Measurements from ENCODE around the gene ACTN1. TPM values are rescaled to one million over a fixed set of nuclear protein-coding genes. Genes with fewer than 3 reads are reported as not detected.
A peak's percentile ranks its signal among the peaks of the same experiment; 100 is the strongest.

The ACTN1 gene
- polyA plus RNA-seq, 3 donors: 41.4 to 75.0 (median 69.4) TPM

DNA sequence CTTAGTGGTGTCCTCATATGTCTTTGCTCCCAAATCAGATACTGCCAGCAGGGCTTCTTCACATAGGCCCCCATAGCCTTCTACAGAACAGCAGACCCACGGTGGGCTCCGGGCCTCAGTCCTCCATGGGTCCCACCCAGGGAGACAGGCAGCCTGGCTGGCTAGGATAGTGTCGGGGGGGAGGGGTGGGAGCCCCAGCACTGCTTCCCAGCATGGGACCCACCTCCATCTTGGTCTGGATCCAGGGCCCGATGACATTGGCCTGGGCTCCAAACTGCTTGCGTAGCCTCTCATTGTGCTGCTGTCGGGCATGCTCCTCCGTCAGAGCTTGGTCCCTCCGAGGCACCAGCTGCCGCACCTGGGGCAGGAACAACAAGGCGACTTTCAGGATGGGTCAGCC lies 96.9 kb downstream of the ACTN1 start:
- peaks cover 0 to 3% (median 0%) of the 10 kb centered on the region in 3 donors for H3K27me3 Mint-ChIP-seq (ENCODE audit: low read depth in 3 of 3)
- TF ChIP-seq, protein P1, sequence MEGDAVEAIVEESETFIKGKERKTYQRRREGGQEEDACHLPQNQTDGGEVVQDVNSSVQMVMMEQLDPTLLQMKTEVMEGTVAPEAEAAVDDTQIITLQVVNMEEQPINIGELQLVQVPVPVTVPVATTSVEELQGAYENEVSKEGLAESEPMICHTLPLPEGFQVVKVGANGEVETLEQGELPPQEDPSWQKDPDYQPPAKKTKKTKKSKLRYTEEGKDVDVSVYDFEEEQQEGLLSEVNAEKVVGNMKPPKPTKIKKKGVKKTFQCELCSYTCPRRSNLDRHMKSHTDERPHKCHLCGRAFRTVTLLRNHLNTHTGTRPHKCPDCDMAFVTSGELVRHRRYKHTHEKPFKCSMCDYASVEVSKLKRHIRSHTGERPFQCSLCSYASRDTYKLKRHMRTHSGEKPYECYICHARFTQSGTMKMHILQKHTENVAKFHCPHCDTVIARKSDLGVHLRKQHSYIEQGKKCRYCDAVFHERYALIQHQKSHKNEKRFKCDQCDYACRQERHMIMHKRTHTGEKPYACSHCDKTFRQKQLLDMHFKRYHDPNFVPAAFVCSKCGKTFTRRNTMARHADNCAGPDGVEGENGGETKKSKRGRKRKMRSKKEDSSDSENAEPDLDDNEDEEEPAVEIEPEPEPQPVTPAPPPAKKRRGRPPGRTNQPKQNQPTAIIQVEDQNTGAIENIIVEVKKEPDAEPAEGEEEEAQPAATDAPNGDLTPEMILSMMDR (IDR thresholded peaks at IDR 0.05): no peak
- intact Hi-C loops (cut with micrococcal nuclease): no loop called here
- no peak for DNase-seq
- H3K4me3 Mint-ChIP-seq: no peak overlapping the region
- H3K27me3 ChIP-seq (ENCODE audit: control insufficient read depth in 2 of 2, insufficient read depth in 2 of 2, low read length in 2 of 2): no peaks in the 10 kb centered on the region
- H3K27ac ChIP-seq (ENCODE audit: low read depth in 1 of 2, low read length in 2 of 2): no peak overlapping the region
- H4K20me1 ChIP-seq (ENCODE audit: insufficient read depth, low read length): no peaks in the 10 kb centered on the region
- no peak overlapping the region for H3K4me3 ChIP-seq (replicated peaks in 1 of 3; ENCODE audit: low read depth in 2 of 3, low read length in 3 of 3)
- H3K4me2 ChIP-seq (replicated peaks; ENCODE audit: extremely low read depth, low read length, poor library complexity, severe bottlenecking): no peak overlapping the region
- H3K9ac ChIP-seq (ENCODE audit: insufficient read depth, low read length, poor library complexity, severe bottlenecking): no peak overlapping the region
- H3K36me3 ChIP-seq (replicated peaks in 1 of 2; ENCODE audit: control insufficient read depth in 1 of 2, insufficient read depth in 2 of 2, low read length in 2 of 2): peaks cover 89 to 99% of the 10 kb centered on the region in 2 donors
- 98% methylated on average over 8 of the region's 10 CpGs for WGBS (ENCODE audit: insufficient coverage)
- peak overlapping the region in 3 of 7 donors; percentile 38 to 69 (median 58) for H3K27ac Mint-ChIP-seq
- no peaks in the 10 kb centered on the region for H3K9me3 Mint-ChIP-seq
- no peaks in the 10 kb centered on the region for H3K79me2 ChIP-seq (ENCODE audit: insufficient read depth, low read length)
- H2AFZ ChIP-seq (ENCODE audit: insufficient read depth, low read depth, low read length, poor library complexity, severe bottlenecking): no peak overlapping the region
- H3K4me1 Mint-ChIP-seq: no peaks in the 10 kb centered on the region
- peaks cover 84 to 98% of the 10 kb centered on the region in 2 donors for H3K36me3 Mint-ChIP-seq
- no peaks in the 10 kb centered on the region for H3K4me1 ChIP-seq (ENCODE audit: control insufficient read depth in 1 of 2, insufficient read depth in 2 of 2, low read length in 2 of 2)
- H3K9me3 ChIP-seq (replicated peaks in 1 of 2; ENCODE audit: control insufficient read depth in 1 of 2, insufficient read depth in 1 of 2, low read length in 2 of 2): no peaks in the 10 kb centered on the region

DNA sequence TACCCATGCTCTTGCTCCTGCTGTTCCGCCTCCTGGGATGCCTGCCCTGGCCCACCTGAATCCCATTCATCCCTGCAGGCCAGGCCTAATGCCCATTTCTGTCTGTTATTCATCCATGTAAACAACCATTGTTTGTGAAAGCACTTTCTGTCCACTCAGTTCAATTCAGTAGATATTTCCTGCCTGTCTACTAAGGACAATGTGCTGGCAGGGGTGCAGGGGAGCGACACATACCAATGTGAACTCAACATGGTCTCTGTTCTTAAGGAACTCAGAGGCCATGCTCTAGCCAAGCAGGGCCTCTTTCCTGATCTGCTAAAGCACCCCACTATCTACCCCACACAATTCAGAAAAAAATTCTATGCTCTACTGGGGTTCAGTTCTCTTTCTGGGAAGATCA lies 97.7 kb downstream of the ACTN1 start:
- no peak overlapping the region for H3K4me3 Mint-ChIP-seq
- H3K9me3 Mint-ChIP-seq: no peaks in the 10 kb centered on the region
- peaks cover 86 to 98% of the 10 kb centered on the region in 2 donors for H3K36me3 Mint-ChIP-seq
- no peak overlapping the region for H2AFZ ChIP-seq (ENCODE audit: insufficient read depth, low read depth, low read length, poor library complexity, severe bottlenecking)
- H3K27me3 ChIP-seq (ENCODE audit: control insufficient read depth in 2 of 2, insufficient read depth in 2 of 2, low read length in 2 of 2): no peaks in the 10 kb centered on the region
- WGBS (ENCODE audit: insufficient coverage): 100% methylated on average over 2 of the region's 2 CpGs
- intact Hi-C loops (cut with micrococcal nuclease): no loop called here
- no peaks in the 10 kb centered on the region for H3K79me2 ChIP-seq (ENCODE audit: insufficient read depth, low read length)
- no peak for DNase-seq
- H3K9me3 ChIP-seq (replicated peaks in 1 of 2; ENCODE audit: control insufficient read depth in 1 of 2, insufficient read depth in 1 of 2, low read length in 2 of 2): no peaks in the 10 kb centered on the region
- H3K9ac ChIP-seq (ENCODE audit: insufficient read depth, low read length, poor library complexity, severe bottlenecking): no peak overlapping the region
- peaks cover 95 to 99% of the 10 kb centered on the region in 2 donors for H3K36me3 ChIP-seq (replicated peaks in 1 of 2; ENCODE audit: control insufficient read depth in 1 of 2, insufficient read depth in 2 of 2, low read length in 2 of 2)
- no peak overlapping the region for H3K4me3 ChIP-seq (replicated peaks in 1 of 3; ENCODE audit: low read depth in 2 of 3, low read length in 3 of 3)
- no peaks in the 10 kb centered on the region for H3K4me1 Mint-ChIP-seq
- H3K27me3 Mint-ChIP-seq (ENCODE audit: low read depth in 3 of 3): peaks cover 0 to 3% (median 0%) of the 10 kb centered on the region in 3 donors
- TF ChIP-seq, protein P1 (IDR thresholded peaks at IDR 0.05): no peak
- H3K27ac ChIP-seq (ENCODE audit: low read depth in 1 of 2, low read length in 2 of 2): peak overlapping the region in 1 of 2 donors; percentile 4
- H3K4me2 ChIP-seq (replicated peaks; ENCODE audit: extremely low read depth, low read length, poor library complexity, severe bottlenecking): no peak overlapping the region
- peak overlapping the region in 3 of 7 donors; percentile 15 to 68 (median 17) for H3K27ac Mint-ChIP-seq
- H3K4me1 ChIP-seq (ENCODE audit: control insufficient read depth in 1 of 2, insufficient read depth in 2 of 2, low read length in 2 of 2): no peaks in the 10 kb centered on the region
- H4K20me1 ChIP-seq (ENCODE audit: insufficient read depth, low read length): no peaks in the 10 kb centered on the region

Data from CD14-positive monocyte (primary cell).